GM21381 (cell line): ENCODE data around the gene ADAD2.

Experiments
- ATAC-seq: cut with Tn5 transposase; IDR thresholded peaks from one replicate; pipeline ENCODE4 v1.9.1; 2021; ENCODE audit warnings: mild to moderate bottlenecking, moderate library complexity; ENCODE audit not compliant: unreplicated experiment

ADAD2 gene

DNA sequence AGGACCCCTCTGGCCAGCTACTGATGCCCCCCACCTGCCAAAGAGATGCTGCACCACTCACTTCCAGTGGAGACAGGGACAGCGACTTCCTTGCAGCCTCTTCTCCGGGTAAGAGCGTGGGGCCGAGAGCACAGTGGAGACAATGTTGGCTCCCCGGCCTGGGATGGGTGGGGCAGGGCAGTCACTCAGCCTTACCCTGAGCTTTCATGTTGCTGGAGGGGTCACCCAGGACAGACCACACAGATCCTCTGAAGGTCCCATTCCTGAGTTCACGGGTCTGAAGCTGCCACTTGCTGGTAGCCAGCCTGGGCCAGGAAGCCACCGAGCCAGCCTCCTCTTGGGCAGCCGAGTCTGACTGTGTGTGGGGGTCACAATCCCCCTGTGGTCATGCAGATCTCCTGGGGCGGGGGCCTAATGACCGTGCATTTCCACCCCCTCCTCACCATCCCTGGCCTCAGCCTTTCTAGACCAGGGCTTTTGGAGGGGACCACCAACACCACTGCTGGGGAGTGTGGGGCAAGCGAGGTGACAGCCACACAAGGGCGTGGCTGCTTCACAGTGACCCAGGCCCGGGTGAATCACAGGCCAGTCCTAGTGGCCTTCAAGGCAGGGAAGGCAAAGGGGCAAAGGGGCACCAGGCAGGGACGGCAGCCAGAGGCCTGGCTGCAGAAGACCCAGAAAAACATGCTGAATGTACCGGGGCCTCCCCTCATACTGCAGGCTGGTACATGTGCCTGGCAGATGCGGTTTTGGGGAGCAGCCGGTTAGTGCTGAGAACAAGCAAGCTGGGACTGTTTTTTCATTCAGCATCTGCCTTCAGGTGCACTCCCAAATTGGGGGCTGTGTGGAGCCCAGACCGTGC lies 14.5 kb upstream of the ADAD2 start:
- no peak for ATAC-seq

GRCh38 chr16:84177741-84178073 lies 13.2 kb upstream of the ADAD2 start:
- ATAC-seq, result no peak

DNA sequence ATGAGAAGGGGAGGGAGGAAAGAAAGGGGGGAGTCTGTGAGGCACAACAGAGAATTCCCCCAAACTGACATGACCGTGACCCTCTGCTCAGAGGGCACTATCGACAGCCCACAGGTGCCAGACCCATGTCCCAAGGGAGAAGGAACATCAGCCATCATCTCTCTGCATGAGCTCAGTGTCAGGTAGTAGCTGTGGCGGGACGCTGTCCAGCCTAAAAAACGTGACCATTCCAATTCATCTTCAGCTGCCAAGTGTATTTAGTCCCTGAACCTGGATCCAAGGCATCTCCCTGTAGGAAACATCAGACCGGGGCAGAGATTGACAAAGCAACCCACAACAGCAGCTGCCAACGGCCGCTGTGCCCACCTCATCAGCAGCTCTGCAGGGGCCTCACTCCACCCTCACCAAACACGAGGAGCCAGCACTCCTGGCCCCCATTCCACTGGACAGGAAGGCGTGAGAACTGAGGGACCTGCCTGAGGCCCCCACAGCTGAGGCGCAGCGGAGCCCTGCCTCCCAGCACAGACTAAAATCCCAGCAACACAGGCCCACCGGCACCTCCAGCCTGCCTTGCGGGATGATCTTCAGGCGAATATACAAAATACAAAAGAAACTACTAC lies 12.7 kb upstream of the ADAD2 start:
- no peak for ATAC-seq

DNA sequence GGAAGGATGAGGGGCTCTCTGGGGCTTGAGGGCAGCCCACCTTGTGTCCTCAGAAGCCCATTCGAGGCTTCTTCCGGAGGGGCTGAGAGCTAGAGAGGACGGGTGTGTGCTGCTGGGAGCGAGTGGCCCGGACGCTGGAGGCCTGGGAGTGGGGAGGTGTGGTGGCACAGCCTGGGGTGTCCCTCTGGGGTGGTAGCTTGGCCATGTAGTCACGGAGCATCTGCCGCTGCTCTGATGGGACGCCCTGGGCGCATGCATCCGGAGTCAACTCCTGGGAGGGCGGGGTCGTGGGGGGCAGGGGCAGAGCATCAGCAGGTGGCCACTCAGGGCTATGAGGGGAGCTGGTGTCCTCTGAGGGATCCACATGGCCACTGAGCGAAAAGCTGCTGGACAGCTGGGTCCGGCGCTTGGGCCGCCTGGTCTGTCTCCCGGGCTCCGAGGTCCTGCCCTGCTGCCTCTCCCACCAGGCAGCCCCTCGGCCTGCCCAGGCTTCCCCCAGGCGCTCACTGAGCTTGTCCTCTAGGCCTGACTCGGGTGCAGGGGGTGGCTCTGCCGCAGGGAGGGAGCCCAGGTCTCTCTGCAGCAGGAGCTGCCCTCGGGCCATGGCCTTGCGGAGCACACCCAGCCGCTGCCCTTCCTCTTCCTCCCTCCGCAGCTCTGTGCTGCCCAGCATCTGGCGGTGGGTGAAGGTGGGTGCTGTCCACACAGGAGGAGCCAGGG lies 11.9 kb upstream of the ADAD2 start:
- no peak for ATAC-seq

GRCh38 chr16:84179612-84180320 lies 11.2 kb upstream of the ADAD2 start:
- no peak for ATAC-seq

DNA sequence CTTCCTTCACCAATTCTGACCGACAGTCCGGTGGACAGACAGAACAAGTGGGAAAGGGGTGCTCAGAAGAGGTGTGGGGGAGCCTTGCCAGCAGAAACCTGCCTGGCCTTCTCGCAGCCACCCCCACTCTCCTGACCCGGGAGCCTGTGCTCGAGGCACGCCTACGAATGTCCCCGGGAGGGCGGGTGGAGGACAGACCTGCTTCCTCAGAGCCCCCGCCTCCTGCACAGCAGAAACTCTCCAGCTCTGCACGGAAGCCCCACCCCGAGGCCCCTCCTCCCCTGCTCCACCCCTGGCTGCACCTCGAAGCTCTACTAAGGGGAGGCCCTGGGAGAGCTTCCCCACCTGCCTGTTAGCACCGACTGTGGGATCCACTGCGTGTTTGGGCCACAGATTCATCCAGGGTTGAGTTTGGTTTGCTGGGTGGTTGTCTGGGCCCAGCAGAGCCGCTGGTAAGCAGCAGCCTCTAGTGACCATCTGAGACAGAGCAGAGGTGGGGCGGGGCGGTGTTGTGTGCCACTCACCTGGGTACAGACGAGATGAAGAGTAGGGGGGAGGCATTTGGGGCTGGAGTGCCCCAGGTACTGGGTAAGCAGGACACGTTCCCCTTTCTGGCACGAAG lies 10.3 kb upstream of the ADAD2 start:
- ATAC-seq, result no peak

GRCh38 chr16:84181144-84181915 lies 9.6 kb upstream of the ADAD2 start:
- no peak for ATAC-seq

GRCh38 chr16:84182104-84182503 lies 8.9 kb upstream of the ADAD2 start:
- no peak for ATAC-seq

- ATAC-seq, result no peak
These were observed 8.0 kb upstream of the ADAD2 start for GRCh38 chr16:84182680-84183571.

DNA sequence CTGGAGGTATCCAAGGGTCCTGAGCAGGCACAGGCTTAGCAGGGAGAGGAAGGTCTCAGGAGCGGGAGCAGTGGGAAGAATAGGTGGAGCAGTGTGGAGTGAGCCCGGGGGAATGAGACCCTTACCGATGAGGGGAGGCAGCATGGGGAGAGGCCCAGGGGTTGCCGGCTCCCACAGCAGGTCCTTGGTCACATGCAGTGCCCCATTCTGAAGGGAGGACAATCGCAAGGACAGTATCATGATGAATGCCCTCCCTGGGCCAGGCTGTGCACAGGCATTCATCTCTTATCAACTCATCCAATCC lies 7.4 kb upstream of the ADAD2 start:
- no peak for ATAC-seq

DNA sequence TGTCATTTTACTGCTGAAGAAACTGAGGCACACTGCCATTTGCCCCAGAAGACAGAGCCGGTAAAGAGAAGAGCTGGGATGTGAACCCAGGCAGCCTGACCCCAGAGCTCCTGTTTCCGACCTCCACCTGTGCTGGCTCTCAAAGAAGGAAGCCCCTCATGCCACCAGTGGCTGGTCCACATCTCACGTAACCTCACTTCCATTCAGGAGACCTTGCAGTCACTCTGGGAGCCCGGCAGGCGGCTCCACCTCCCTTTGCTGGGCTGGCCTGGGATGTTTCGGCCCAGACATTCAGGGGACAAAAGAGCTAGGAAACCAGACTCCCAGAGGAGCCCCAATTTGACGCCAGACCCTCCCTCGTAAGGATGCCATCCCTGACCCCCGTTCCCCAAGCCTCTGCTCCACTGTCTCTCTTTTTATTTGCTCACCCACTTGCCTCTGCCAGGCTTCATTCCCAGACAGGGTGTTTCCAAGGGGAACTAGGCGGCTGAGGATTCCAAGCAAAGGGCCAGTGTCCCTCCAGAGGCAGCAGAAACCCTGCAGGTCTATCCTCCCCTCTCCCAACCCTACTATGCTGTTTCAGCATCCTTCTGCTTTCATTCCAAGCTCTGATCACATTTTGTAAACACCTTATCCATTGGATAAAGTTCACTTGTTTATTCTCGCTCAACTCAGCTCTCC lies 6.9 kb upstream of the ADAD2 start:
- ATAC-seq, result no peak

- ATAC-seq, result no peak
These were observed 6.2 kb upstream of the ADAD2 start for GRCh38 chr16:84184775-84185174.

- ATAC-seq, result peak; percentile 95
These were observed 4.1 kb upstream of the ADAD2 start, which contains the start of gene TAF1C for GRCh38 chr16:84186685-84187437. TAF1C (minus strand) TSS chr16:84187057; CDS start chr16:84184988, 2,069 bp downstream.

- ATAC-seq, result no peak
These were observed 509 bp downstream of the ADAD2 start for GRCh38 chr16:84191466-84191865.

DNA sequence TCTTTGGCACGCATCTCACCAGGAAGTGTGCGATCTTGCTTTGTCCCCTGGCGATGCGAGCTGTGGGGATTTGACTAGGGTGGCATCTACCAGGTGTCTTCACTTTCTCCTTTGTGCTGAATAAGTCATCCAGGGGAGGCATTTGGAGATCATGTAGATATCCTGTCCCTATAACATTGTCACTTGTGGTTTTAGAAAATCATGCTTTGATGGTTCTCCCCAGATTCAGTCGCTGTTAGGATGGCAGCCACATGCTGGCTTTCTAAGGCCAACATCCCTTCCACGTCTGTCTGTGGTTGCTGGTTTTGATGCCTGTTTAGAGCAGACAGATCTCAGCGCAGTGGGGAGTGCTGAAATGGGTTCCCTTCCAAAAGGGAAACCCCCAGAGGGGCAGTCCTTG lies 2.5 kb downstream of the ADAD2 start:
- no peak for ATAC-seq

- no peak for ATAC-seq
These were observed 3.1 kb downstream of the ADAD2 start for GRCh38 chr16:84194018-84194417.

- no peak for ATAC-seq
These were observed 3.7 kb downstream of the ADAD2 start for GRCh38 chr16:84194470-84195200.
